ENCODE results near the gene NOP58. TPM values are rescaled to one million over a fixed set of nuclear protein-coding genes. Genes with fewer than 3 reads are reported as not detected.
"Not testable (repeated sequence)": the region's sequence is repeated elsewhere in the genome, so short reads cannot be mapped to it uniquely, and the experiment has no call there.

NOP58 gene
- total RNA-seq (2014; rRNA removed; shearing (Covaris generic)) = 71.9 and 76.7 TPM in 2 replicates

- DNase-seq (ENCODE audit: low read depth) = peak; percentile 97
Observed at GRCh38 chr2:202265467-202266277, at the start of gene NOP58. Gene NOP58 (plus strand): TSS chr2:202265763. CDS start chr2:202265942, 179 bp downstream.

- DNase-seq (ENCODE audit: low read depth) = no peak
Observed at GRCh38 chr2:202221873-202222272, 43.7 kb upstream of the NOP58 start.

GRCh38 chr2:202237787-202238233 is 27.8 kb upstream of the NOP58 start:
- DNase-seq (ENCODE audit: low read depth) = peak; percentile 61

GRCh38 chr2:202238234-202239197 is 27.0 kb upstream of the NOP58 start, which contains the start of gene SUMO1:
Gene SUMO1 (minus strand): TSS chr2:202238597. CDS start chr2:202238451, 146 bp downstream.
- DNase-seq (ENCODE audit: low read depth) = peak; percentile 88

- DNase-seq (ENCODE audit: low read depth) = not testable (repeated sequence)
Observed at GRCh38 chr2:202247710-202248109, 17.9 kb upstream of the NOP58 start.

GRCh38 chr2:202249521-202250253 is 15.9 kb upstream of the NOP58 start:
- peak; percentile 58 for DNase-seq (ENCODE audit: low read depth)

- DNase-seq (ENCODE audit: low read depth) = no peak
Observed at GRCh38 chr2:202251494-202251893, 14.1 kb upstream of the NOP58 start.

GRCh38 chr2:202261531-202261930 is 4.0 kb upstream of the NOP58 start:
- DNase-seq (ENCODE audit: low read depth) = no peak

- no peak for DNase-seq (ENCODE audit: low read depth)
Observed at GRCh38 chr2:202267495-202267894, 1.9 kb downstream of the NOP58 start.

- no peak for DNase-seq (ENCODE audit: low read depth)
Observed at GRCh38 chr2:202269585-202269984, 4.0 kb downstream of the NOP58 start.

GRCh38 chr2:202270487-202270886 is 4.9 kb downstream of the NOP58 start:
- DNase-seq (ENCODE audit: low read depth) = no peak

- DNase-seq (ENCODE audit: low read depth) = peak; percentile 80
Observed at GRCh38 chr2:202276078-202276720, 10.6 kb downstream of the NOP58 start.

- DNase-seq (ENCODE audit: low read depth) = peak; percentile 54
Observed at GRCh38 chr2:202278036-202278760, 12.6 kb downstream of the NOP58 start.

- peak; percentile 55 for DNase-seq (ENCODE audit: low read depth)
Observed at GRCh38 chr2:202278944-202279343, 13.4 kb downstream of the NOP58 start.

- no peak for DNase-seq (ENCODE audit: low read depth)
Observed at GRCh38 chr2:202286595-202286994, 21.0 kb downstream of the NOP58 start.

GRCh38 chr2:202289394-202290204 is 24.0 kb downstream of the NOP58 start:
- no peak for DNase-seq (ENCODE audit: low read depth)

GRCh38 chr2:202290316-202290715 is 24.8 kb downstream of the NOP58 start:
- DNase-seq (ENCODE audit: low read depth) = no peak

- DNase-seq (ENCODE audit: low read depth) = no peak
Observed at GRCh38 chr2:202290970-202291369, 25.4 kb downstream of the NOP58 start.

- no peak for DNase-seq (ENCODE audit: low read depth)
Observed at GRCh38 chr2:202299712-202300111, 34.1 kb downstream of the NOP58 start.

Data from RPMI7951 (cell line).